ENCODE results near the gene CYP4F22.

CYP4F22 gene

GRCh38 chr19:15538774-15539173 lies 30.4 kb downstream of the CYP4F22 start:
- no peak for DNase-seq

- no peak for DNase-seq
These were observed 31.3 kb downstream of the CYP4F22 start for GRCh38 chr19:15539638-15540037.

- no peak for DNase-seq
These were observed 32.1 kb downstream of the CYP4F22 start for GRCh38 chr19:15540435-15540834.

- no peak for DNase-seq
These were observed 36.0 kb downstream of the CYP4F22 start for GRCh38 chr19:15544283-15544682.

- no peak for DNase-seq
These were observed 36.6 kb downstream of the CYP4F22 start for GRCh38 chr19:15544970-15545369.

- DNase-seq, result no peak
These were observed 40.3 kb downstream of the CYP4F22 start for GRCh38 chr19:15548648-15549047.

- no peak for DNase-seq
These were observed 41.3 kb downstream of the CYP4F22 start for GRCh38 chr19:15549581-15549980.

GRCh38 chr19:15550273-15550672 lies 41.9 kb downstream of the CYP4F22 start:
- DNase-seq, result no peak

- no peak for DNase-seq
These were observed 42.6 kb downstream of the CYP4F22 start for GRCh38 chr19:15550929-15551292.

- no peak for DNase-seq
These were observed 43.1 kb downstream of the CYP4F22 start for GRCh38 chr19:15551293-15552004.

- DNase-seq, result no peak
These were observed 46.7 kb downstream of the CYP4F22 start for GRCh38 chr19:15555021-15555420.

- peak; percentile 94 for DNase-seq
These were observed 47.7 kb downstream of the CYP4F22 start for GRCh38 chr19:15555759-15556633.

GRCh38 chr19:15556634-15557181 lies 48.4 kb downstream of the CYP4F22 start:
- no peak for DNase-seq

GRCh38 chr19:15557223-15557622 lies 48.9 kb downstream of the CYP4F22 start:
- no peak for DNase-seq

GRCh38 chr19:15562145-15562544 lies 53.8 kb downstream of the CYP4F22 start:
- no peak for DNase-seq

- DNase-seq, result no peak
These were observed 54.5 kb downstream of the CYP4F22 start for GRCh38 chr19:15562861-15563260.

GRCh38 chr19:15563325-15563794 lies 55.0 kb downstream of the CYP4F22 start:
- peak; percentile 22 for DNase-seq

- no peak for DNase-seq
These were observed 55.6 kb downstream of the CYP4F22 start for GRCh38 chr19:15563931-15564330.

GRCh38 chr19:15564534-15565168 lies 56.3 kb downstream of the CYP4F22 start:
- DNase-seq, result no peak

GRCh38 chr19:15570420-15570819 lies 62.1 kb downstream of the CYP4F22 start:
- DNase-seq, result no peak

- no peak for DNase-seq
These were observed 67.1 kb downstream of the CYP4F22 start for GRCh38 chr19:15575406-15575805.

GRCh38 chr19:15576526-15577156 lies 68.3 kb downstream of the CYP4F22 start:
- DNase-seq, result no peak
